GM12891 (cell line): ENCODE results near the gene MALAT1.

Source experiments
- POLR2A ChIP-seq: IDR thresholded peaks from 2 replicates; pipeline ENCODE4 v1.6.1; 2011; ENCODE audit warnings: low read depth, low read length, control low read depth
- POLR2AphosphoS5 ChIP-seq: IDR thresholded peaks from 2 replicates; pipeline ENCODE4 v1.6.1; 2011; ENCODE audit warnings: low read depth, low read length, control low read depth

- no peak for TF ChIP-seq POLR2AphosphoS5
- no peak for TF ChIP-seq POLR2A
These were observed 20.3 kb upstream of the MALAT1 start for GRCh38 chr11:65478388-65479183.
